Measurements from ENCODE around the gene SERTAD2.

DNA sequence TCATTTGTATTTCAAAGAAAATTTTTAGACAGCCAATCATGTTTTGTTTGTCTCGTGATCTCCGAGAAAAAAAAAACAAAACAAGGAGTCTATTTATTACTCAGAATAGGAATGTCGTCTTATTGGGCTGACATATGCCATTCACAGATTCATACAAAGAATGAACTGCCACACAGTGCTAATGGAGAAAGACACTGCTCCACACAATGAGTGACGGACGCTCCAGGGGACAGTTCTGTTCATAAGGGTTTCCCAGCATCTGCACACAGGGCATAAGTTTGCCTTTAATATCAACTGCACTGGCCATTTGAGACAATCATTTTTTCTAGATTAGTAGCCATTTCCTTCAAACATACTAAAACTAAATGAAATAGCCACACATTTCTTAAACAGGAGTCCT, 3.4 kb downstream of the SERTAD2 start:
- TF ChIP-seq CTCF (IDR thresholded peaks at IDR 0.05 in 8 of 11, conservative IDR thresholded peaks at IDR 0.05 in 3 of 11), result no peak
- TF ChIP-seq POLR2A (IDR thresholded peaks at IDR 0.05), result no peak
- TF ChIP-seq POLR2AphosphoS5 (IDR thresholded peaks at IDR 0.05), result no peak
